GM18858 (cell line): ENCODE data around the gene FCRL2.
"Not testable (repeated sequence)": the region's sequence is repeated elsewhere in the genome, so short reads cannot be mapped to it uniquely, and the experiment has no call there.

ENCODE experiments used
- ATAC-seq: cut with Tn5 transposase; IDR thresholded peaks from one replicate; pipeline ENCODE4 v1.9.1; 2021; ENCODE audit not compliant: unreplicated experiment

The FCRL2 gene

GRCh38 chr1:157753611-157754010 is 23.3 kb downstream of the FCRL2 start:
- ATAC-seq: no peak

- ATAC-seq: no peak
These were observed 25.6 kb downstream of the FCRL2 start for GRCh38 chr1:157751283-157751682.

- no peak for ATAC-seq
These were observed 28.6 kb downstream of the FCRL2 start for GRCh38 chr1:157748262-157748817.

- ATAC-seq: no peak
These were observed 37.6 kb downstream of the FCRL2 start for GRCh38 chr1:157739229-157739901.

- ATAC-seq: not testable (repeated sequence)
These were observed 40.9 kb downstream of the FCRL2 start for GRCh38 chr1:157735991-157736390.

DNA sequence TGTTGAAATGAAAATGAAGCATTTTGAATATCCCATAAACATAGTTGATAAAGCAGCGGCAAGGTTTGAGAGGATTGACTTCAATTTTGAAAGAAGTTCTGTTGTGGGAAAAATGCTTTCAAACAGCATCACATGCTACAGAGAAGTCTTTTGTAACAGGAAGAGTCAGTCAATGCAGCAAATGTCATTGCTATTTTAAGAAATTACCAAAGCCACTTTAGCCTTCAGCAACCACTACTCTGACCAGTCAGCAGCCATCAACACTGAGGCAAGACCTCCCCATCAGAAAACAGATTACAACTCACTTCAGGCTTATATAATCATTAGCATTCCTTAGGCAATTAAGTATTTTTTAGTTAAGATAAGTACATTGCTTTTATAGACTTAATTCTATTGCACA is 42.6 kb downstream of the FCRL2 start:
- ATAC-seq: no peak

- no peak for ATAC-seq
These were observed 44.2 kb downstream of the FCRL2 start for GRCh38 chr1:157732755-157733154.

DNA sequence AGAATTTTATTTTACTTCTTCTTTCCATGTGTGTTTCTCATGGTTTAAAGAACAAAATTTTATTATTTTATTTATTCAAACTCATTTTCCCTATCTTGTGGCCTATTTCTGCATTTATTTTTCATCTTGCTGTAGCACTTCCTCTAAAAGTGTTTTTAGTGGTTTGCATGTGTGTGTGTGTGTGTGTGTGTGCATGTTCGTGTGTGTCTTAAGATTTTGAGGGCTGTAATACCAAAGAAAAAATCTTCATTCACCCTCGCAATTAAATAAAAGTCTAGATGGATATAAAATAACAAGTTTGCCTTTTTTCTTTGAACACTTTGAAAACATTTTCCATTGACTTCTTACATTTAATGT is 51.7 kb downstream of the FCRL2 start:
- ATAC-seq: no peak

- ATAC-seq: no peak
These were observed 52.3 kb downstream of the FCRL2 start for GRCh38 chr1:157724537-157725220.

GRCh38 chr1:157723157-157723556 is 53.8 kb downstream of the FCRL2 start:
- ATAC-seq: no peak

GRCh38 chr1:157721985-157722384 is 54.9 kb downstream of the FCRL2 start:
- ATAC-seq: no peak

- no peak for ATAC-seq
These were observed 61.2 kb downstream of the FCRL2 start for GRCh38 chr1:157715736-157716135.

DNA sequence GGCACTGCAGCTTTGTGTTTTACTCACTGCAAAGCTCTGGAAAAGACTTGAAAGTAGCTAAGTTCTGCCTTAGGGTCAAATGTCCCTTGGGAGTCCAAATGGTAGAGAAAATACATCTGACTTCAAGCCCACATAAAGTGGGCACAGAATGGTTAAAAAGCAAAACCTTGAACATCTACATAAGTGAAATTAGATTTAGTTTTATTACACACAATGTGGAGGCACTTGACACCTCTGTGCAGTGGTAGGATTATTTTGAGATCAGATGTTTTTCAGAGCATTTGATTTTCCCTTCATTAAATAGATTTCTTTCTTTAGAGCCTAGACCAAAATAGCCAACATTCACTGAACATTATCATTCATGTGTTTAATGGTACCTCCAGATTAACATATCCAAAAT is 65.1 kb downstream of the FCRL2 start:
- ATAC-seq: no peak

DNA sequence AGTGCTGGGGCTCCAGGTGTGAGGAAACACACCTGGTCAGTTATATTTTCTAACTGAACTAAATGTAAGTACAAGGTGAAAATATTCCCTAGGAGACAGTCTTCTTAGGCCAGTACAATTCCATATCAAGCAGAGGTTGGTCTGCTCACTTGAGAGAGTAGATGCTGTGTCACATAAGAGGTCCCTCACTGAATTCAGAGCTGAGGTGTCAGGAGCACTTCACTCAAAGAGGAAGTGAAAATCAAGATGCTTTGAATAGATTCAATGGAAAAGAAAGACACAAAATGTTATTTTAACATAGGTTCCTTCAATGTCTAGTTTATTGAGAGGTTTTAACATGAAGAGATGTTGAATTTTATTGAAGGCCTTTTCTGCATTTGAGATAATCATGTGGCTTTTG is 72.1 kb downstream of the FCRL2 start:
- ATAC-seq: no peak

DNA sequence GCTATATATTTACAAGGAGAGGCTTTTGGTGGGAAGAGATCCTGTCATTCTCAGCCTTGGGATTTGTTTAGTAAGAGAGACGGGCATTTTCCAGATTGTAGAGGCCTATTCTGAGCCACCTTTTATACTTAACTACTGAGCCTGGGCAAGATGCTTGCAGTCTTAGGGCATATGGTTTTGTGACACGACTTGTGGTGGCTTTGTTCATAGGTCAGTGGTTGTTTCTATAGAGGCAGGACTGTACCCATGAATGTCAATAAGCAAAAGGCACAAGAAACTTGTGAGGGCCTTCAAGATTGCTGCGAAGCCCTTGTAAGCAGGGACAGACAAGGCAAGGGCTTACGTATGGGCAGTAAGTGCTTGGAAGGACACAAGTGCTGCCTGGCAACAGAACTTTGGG is 73.0 kb downstream of the FCRL2 start:
- no peak for ATAC-seq

DNA sequence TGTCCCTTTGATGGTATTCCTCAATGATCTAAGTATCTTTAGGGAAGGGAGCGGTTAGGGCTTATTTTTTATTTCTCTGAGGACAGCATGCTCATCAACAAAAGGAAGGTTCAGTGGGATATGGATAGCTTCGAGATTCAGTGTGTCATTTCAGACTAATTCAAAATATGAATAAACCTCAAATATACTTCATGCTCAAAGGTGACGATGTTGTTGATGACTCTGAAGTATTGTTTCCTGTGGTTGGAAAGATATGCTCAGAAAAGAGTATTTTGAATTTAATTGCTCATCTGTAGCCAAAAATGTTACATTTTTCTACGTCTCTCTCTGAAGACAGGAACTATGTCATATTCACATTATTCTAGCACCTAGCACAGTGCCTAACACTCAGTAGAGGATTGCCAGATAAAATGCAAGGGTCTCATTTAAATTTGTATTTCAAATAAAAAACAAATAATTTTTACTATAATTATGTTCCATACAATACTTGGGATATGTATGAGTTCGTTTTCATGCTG is 74.6 kb downstream of the FCRL2 start:
- ATAC-seq: no peak

DNA sequence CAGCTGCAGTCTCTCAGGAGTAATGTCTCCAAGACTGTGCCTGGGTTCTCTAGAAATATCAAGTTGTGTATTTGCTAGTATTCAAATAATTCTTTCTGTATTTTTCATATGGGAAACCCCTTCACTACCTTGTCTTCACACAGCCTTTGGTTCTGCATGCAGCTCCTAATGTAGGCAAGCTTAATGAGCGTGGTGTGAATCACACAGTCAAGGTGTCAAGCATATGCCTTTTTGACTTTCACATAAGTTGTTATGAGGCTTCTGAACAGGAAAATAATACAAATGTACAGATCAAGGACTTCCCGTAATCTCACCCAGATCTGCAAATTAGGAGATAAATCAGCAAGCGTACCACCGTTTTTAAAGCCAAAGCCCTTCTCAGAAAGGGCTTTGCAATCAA is 76.2 kb downstream of the FCRL2 start, which contains the start of gene FCRL3:
FCRL3 (minus strand) TSS at position 38 of the 400 bp plus-strand sequence. CDS start 280 bp downstream, outside the sequence.
- ATAC-seq: no peak

GRCh38 chr1:157700305-157700704 is 76.6 kb downstream of the FCRL2 start:
- ATAC-seq: no peak

GRCh38 chr1:157697781-157698569 is 79.0 kb downstream of the FCRL2 start:
- ATAC-seq: no peak

DNA sequence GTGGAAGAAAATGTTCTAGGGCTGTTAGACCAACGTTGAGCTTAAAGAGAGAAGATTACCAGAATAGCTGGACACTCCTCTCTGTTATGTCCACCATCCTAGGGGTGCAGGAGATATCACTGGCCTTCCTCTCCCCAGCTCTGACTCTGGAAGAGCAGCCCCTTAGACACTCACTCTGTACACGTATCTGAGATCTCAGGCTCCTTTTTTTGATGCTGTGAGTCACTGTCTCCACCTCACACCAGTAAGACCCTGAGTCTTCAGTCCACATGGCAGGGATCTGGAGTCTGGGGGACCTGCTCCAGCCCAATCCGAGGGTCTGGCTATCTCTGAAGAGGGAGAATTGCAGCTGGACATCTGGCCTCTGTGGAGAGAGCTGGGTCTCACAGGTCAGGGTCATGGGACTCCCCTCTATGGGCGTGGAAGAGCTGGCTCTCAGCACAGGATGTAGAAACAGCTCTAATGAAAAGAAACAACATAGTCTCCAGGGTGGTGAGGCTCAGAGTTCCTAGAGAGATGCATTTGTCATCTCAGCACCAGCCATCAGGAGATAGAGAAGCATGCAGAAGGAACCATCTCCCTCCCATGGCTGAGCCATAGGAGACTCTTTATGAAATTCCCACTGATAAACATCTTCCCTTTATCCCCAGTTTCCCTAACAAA is 79.8 kb downstream of the FCRL2 start:
- ATAC-seq: no peak
